ENCODE measurements around the gene YTHDF1. TPM values are rescaled to one million over a fixed set of nuclear protein-coding genes. Genes with fewer than 3 reads are reported as not detected.

YTHDF1 gene
- polyA plus RNA-seq, 1 experiment, result 22.4 TPM

DNA sequence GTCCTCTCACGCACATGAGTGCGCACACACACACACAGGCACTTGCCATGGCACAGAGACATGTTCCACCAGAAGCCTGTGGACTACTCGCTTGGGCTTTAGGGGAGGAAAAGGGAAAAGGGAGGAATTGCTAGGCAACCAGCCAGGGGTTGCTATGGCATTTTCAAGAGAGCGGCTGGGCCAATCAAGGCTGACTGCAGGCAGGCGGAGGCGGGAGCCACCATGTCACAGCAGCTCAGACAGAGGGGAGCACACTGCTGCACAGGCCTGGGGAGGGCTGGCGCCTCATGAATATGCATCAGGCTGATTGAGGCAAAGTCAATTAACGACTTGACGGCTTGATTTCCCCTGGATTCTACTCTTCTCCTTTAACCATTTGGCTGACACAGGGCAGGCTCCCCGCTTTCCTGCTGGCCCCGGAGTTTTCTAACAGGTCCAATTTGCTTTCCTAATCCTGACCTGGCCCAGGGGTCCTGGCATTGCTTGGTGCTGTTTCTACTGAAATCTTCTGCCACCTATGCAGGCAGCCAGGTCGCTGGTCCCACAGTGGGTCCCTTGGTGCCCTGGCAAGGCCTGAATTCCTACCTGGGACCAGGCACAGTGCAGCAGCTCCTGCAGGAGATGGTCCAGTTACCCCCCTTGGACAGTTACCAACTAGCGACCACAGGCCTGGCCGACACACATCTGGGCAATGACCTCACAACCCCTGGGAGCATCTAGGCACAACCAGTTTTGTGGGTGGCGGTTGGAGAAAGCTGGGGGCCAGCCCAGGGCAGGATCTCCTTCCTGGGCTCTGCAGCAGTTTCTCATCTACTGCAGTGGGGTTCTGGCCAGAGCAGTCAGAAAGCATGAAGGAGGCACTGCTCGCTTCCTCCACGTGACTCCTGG is 52.1 kb downstream of the YTHDF1 start:
- no peak for DNase-seq (ENCODE audit: low read depth, low spot score)
- H3K27ac ChIP-seq (ENCODE audit: low read depth, low read length), result no peak overlapping the region
- ChIA-PET POLR2A (no interaction called here), CTCF (no interaction called here)
- no peaks in the 10 kb centered on the region; the same call in 1 of the 2 replicates for H3K9me3 ChIP-seq (ENCODE audit: control insufficient read depth, insufficient read depth, low read length)
- H3K4me3 ChIP-seq (ENCODE audit: low read depth, low read length), result no peak overlapping the region
- TF ChIP-seq, protein P1, sequence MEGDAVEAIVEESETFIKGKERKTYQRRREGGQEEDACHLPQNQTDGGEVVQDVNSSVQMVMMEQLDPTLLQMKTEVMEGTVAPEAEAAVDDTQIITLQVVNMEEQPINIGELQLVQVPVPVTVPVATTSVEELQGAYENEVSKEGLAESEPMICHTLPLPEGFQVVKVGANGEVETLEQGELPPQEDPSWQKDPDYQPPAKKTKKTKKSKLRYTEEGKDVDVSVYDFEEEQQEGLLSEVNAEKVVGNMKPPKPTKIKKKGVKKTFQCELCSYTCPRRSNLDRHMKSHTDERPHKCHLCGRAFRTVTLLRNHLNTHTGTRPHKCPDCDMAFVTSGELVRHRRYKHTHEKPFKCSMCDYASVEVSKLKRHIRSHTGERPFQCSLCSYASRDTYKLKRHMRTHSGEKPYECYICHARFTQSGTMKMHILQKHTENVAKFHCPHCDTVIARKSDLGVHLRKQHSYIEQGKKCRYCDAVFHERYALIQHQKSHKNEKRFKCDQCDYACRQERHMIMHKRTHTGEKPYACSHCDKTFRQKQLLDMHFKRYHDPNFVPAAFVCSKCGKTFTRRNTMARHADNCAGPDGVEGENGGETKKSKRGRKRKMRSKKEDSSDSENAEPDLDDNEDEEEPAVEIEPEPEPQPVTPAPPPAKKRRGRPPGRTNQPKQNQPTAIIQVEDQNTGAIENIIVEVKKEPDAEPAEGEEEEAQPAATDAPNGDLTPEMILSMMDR (IDR thresholded peaks at IDR 0.05; ENCODE audit: low read depth, low read length), result no peak
- peaks cover 15% of the 10 kb centered on the region for H3K27me3 ChIP-seq (ENCODE audit: control insufficient read depth, insufficient read depth, low read length)

DNA sequence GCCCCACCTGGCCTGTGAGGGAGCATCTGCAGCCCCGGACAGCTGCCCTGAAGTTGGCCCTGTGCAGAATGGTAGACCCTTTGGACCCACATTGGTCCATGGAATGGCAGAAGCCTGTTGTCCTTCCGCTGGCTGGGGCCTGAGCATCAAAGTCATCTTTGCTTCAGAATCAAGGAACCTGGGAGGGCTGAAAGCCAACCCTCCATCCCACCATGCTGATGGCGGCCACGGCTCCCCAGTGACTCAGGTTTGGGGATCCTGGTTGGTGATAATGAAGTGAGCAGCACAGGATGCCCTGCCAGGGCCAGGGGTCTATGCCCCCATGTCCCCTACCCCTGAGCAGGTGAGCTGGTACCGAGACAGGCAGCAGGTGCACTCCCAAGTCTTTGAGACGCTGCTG is 52.8 kb downstream of the YTHDF1 start:
- no peak overlapping the region for H3K27ac ChIP-seq (ENCODE audit: low read depth, low read length)
- peaks cover 15% of the 10 kb centered on the region for H3K27me3 ChIP-seq (ENCODE audit: control insufficient read depth, insufficient read depth, low read length)
- no peak overlapping the region for H3K4me3 ChIP-seq (ENCODE audit: low read depth, low read length)
- ChIA-PET POLR2A (no interaction called here), CTCF (no interaction called here)
- TF ChIP-seq, protein P1 (IDR thresholded peaks at IDR 0.05; ENCODE audit: low read depth, low read length), result no peak
- no peaks in the 10 kb centered on the region; the same call in 1 of the 2 replicates for H3K9me3 ChIP-seq (ENCODE audit: control insufficient read depth, insufficient read depth, low read length)
- no peak for DNase-seq (ENCODE audit: low read depth, low spot score)

GRCh38 chr20:63162206-63162795 is 53.6 kb downstream of the YTHDF1 start:
- H3K27me3 ChIP-seq (ENCODE audit: control insufficient read depth, insufficient read depth, low read length), result peaks cover 15% of the 10 kb centered on the region
- H3K27ac ChIP-seq (ENCODE audit: low read depth, low read length), result no peak overlapping the region
- ChIA-PET POLR2A (no interaction called here), CTCF (no interaction called here)
- no peak overlapping the region for H3K4me3 ChIP-seq (ENCODE audit: low read depth, low read length)
- no peak for DNase-seq (ENCODE audit: low read depth, low spot score)
- H3K9me3 ChIP-seq (ENCODE audit: control insufficient read depth, insufficient read depth, low read length), result no peaks in the 10 kb centered on the region; the same call in 1 of the 2 replicates
- TF ChIP-seq, protein P1 (IDR thresholded peaks at IDR 0.05; ENCODE audit: low read depth, low read length), result no peak

DNA sequence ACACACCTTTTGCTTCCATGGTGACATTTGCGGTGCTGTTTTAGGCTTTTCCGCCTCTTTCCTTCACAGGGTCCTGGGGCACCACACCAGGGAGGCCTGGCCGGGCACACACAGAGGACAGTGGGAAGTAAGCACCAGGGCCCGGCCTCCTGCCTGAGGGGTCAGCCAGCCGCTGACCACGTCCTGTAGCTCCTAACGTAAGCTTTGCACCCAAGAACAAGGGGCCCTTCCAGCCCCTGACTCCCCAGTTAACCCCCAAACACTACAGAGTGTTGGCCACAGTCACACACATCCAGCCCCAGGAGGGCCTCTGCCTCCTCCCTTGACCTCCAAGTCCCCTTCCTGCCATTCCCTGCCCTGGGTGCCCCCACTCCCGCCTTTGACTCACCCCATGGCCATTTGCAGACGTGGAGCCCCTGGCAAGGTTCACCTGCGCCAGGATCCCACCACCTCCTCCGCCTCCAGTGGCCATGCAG is 54.7 kb downstream of the YTHDF1 start:
- H3K4me3 ChIP-seq (ENCODE audit: low read depth, low read length), result no peak overlapping the region
- H3K9me3 ChIP-seq (ENCODE audit: control insufficient read depth, insufficient read depth, low read length), result no peaks in the 10 kb centered on the region; the same call in 1 of the 2 replicates
- ChIA-PET POLR2A (no interaction called here), CTCF (no interaction called here)
- peaks cover 17% of the 10 kb centered on the region for H3K27me3 ChIP-seq (ENCODE audit: control insufficient read depth, insufficient read depth, low read length)
- no peak overlapping the region for H3K27ac ChIP-seq (ENCODE audit: low read depth, low read length)
- TF ChIP-seq, protein P1 (IDR thresholded peaks at IDR 0.05; ENCODE audit: low read depth, low read length), result no peak
- DNase-seq (ENCODE audit: low read depth, low spot score), result no peak

DNA sequence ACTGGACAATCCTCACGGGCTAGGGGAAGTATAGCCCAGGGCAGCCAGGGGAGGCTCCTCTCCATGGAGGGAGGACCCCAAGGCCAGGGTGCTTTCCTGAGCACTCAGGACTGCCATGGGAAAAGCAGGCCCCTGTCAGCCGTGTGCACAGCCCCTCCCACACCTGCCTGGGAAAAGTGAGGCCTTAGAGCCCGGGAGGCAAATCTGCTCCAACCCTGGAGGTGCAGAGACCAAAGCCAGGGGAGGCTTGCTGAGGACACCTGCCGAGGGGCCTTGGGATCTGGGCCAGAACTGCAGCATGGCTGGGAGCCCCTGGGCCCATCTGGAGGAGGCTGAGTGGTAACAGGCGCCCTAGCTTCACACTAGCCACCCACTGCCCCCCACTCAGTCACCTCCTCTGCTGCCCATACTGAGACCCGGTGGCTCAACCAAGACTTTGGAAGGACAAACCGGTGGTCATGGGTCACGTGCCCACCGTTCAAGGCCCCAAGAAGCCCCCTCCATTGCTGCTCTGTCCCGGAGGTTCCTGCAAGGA is 55.2 kb downstream of the YTHDF1 start:
- ChIA-PET CTCF (no interaction called here), POLR2A (no interaction called here)
- TF ChIP-seq, protein P1 (IDR thresholded peaks at IDR 0.05; ENCODE audit: low read depth, low read length), result no peak
- no peak for DNase-seq (ENCODE audit: low read depth, low spot score)
- no peaks in the 10 kb centered on the region; the same call in 1 of the 2 replicates for H3K9me3 ChIP-seq (ENCODE audit: control insufficient read depth, insufficient read depth, low read length)
- no peak overlapping the region for H3K4me3 ChIP-seq (ENCODE audit: low read depth, low read length)
- H3K27ac ChIP-seq (ENCODE audit: low read depth, low read length), result no peak overlapping the region
- H3K27me3 ChIP-seq (ENCODE audit: control insufficient read depth, insufficient read depth, low read length), result peaks cover 21% of the 10 kb centered on the region
